Astrocyte of the cerebellum (primary cell): Measurements from ENCODE around the gene TMEM140.

Experiments
- DNase-seq: peaks from one replicate; pipeline ENCODE4 v3.0.0-alpha.2; 2011; ENCODE audit warnings: low read depth
- H3K4me3 ChIP-seq: 2 replicates; pipeline ENCODE4 v1.5.1; 2011; ENCODE audit warnings: mild to moderate bottlenecking, low read depth, low read length, moderate library complexity
- in situ Hi-C: cut with HindIII; loops from 2 replicates; pipeline ENCODE4 v1.10.0; 2017; ENCODE audit warnings: low sequenced_read_pairs
- TF ChIP-seq, protein P1 (sequence below): IDR thresholded peaks from 2 replicates; pipeline ENCODE4 v1.5.1; 2012; ENCODE audit warnings: low read length, low read depth, moderate library complexity, mild to moderate bottlenecking; ENCODE audit errors: missing control alignments

The TMEM140 gene

GRCh38 chr7:135199439-135199838 lies 51.6 kb downstream of the TMEM140 start:
- TF ChIP-seq, protein P1, sequence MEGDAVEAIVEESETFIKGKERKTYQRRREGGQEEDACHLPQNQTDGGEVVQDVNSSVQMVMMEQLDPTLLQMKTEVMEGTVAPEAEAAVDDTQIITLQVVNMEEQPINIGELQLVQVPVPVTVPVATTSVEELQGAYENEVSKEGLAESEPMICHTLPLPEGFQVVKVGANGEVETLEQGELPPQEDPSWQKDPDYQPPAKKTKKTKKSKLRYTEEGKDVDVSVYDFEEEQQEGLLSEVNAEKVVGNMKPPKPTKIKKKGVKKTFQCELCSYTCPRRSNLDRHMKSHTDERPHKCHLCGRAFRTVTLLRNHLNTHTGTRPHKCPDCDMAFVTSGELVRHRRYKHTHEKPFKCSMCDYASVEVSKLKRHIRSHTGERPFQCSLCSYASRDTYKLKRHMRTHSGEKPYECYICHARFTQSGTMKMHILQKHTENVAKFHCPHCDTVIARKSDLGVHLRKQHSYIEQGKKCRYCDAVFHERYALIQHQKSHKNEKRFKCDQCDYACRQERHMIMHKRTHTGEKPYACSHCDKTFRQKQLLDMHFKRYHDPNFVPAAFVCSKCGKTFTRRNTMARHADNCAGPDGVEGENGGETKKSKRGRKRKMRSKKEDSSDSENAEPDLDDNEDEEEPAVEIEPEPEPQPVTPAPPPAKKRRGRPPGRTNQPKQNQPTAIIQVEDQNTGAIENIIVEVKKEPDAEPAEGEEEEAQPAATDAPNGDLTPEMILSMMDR, result no peak
- no peak overlapping the region for H3K4me3 ChIP-seq
- in situ Hi-C loops, result no loop called here
- DNase-seq, result no peak

DNA sequence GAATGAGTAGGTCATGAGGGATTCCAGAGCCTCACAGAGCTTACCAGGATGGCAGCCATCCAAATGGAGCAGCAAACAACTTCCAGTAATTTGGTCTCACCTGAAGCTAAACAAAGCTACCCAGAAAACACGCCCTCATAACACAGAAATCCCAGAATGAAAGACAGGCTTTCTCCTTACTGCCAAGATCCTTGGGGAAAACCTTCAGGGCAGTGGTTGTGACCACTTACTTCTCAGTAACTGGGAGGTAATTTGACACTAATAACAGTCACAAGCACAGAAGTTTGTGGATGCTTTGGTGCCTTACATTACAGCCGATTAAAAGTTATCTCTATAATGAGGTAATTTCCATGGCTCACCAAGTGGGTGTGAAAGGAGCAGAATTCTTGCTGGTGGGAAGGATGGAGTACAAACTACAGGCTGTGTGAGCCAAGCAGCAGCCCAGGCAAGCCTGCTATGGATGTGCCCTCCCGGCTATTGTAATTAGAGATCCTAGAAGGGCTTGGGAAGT lies 53.0 kb downstream of the TMEM140 start:
- in situ Hi-C loops, result no loop called here
- TF ChIP-seq, protein P1, result no peak
- peak; percentile 36 for DNase-seq
- H3K4me3 ChIP-seq, result no peak overlapping the region

DNA sequence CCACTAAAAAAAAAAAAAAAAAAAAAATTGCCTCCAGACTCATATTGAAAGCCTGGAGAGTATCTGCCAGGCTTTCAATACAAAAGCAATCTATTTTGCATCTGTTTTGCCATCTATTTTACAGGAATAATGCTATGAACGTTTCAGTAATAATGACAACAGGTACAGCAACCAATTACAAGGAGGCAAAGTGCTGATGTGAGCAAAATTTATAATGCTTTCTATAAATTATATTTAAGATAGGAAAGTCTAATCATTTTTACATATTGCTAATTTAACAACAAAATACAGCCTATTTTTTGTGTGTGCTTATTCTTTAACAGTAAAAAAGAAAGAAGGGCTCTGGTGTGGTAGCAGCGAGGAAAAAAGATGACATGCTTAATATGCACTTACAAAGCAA lies 53.5 kb downstream of the TMEM140 start:
- in situ Hi-C loops, result no loop called here
- no peak for DNase-seq

DNA sequence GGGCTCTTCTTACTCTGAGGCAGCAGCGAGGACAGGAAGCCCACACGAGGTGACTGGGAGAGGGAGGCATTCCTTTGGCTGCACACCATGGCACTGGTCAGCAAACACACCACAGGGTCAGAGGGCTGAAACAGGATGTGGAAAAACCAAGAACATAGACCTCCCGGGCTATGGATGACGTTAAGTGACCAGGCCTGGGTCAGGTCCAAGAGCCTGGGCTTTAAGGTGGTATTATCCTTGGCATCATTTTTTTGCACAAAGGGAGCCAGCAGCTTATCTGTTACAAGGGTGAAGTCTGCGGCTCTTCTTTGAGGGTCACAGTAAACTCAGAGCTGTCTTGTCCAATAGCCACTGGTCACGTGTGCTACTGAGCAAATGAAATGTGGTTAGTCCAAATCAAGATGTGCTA lies 56.5 kb downstream of the TMEM140 start:
- TF ChIP-seq, protein P1, result no peak
- peak; percentile 92 for DNase-seq
- H3K4me3 ChIP-seq, result no peak overlapping the region
- in situ Hi-C loops, result no loop called here

More for the DNA sequence above, 53.5 kb downstream of the TMEM140 start:
- H3K4me3 ChIP-seq, result no peak overlapping the region
- TF ChIP-seq, protein P1, result no peak

- TF ChIP-seq, protein P1, result no peak
- in situ Hi-C loops, result no loop called here
- DNase-seq, result peak; percentile 28
- no peak overlapping the region for H3K4me3 ChIP-seq
These were observed 57.0 kb downstream of the TMEM140 start for GRCh38 chr7:135204876-135205275.

- TF ChIP-seq, protein P1, result no peak
- no peak for DNase-seq
- H3K4me3 ChIP-seq, result no peak overlapping the region
- in situ Hi-C loops, result no loop called here
These were observed 58.0 kb downstream of the TMEM140 start for GRCh38 chr7:135205850-135206249.
